GM06990 (cell line): Measurements from ENCODE around the gene MAML3.

Source experiments
- DNase-seq: peaks from one replicate; pipeline ENCODE4 v3.0.0-alpha.2; 2011; ENCODE audit not compliant: insufficient read length; ENCODE audit errors: extremely low read depth
- H3K27me3 ChIP-seq: replicated peaks from 2 replicates; pipeline ENCODE4 v1.6.0; 2011; ENCODE audit warnings: low read length; ENCODE audit not compliant: control insufficient read depth, insufficient read depth
- H3K36me3 ChIP-seq: 2 replicates; pipeline ENCODE4 v1.5.1; 2011; ENCODE audit warnings: low read length; ENCODE audit not compliant: control insufficient read depth, insufficient read depth
- H3K4me3 ChIP-seq: replicated peaks from 2 replicates; pipeline ENCODE4 v1.5.1; 2011; ENCODE audit warnings: low read depth, mild to moderate bottlenecking, control low read depth, low read length
- CTCF ChIP-seq: IDR thresholded peaks from 2 replicates; pipeline ENCODE4 v1.5.1; 2011; ENCODE audit warnings: low read length, control low read depth, mild to moderate bottlenecking, inconsistent platforms; ENCODE audit not compliant: insufficient read depth, poor library complexity, severe bottlenecking

The MAML3 gene

GRCh38 chr4:140180577-140180976 lies 26.6 kb upstream of the MAML3 start:
- no peak overlapping the region for H3K4me3 ChIP-seq
- DNase-seq: no peak
- no peaks in the 10 kb centered on the region for H3K36me3 ChIP-seq
- TF ChIP-seq CTCF: no peak
- H3K27me3 ChIP-seq: no peaks in the 10 kb centered on the region

- Histone ChIP-seq H3K27me3 (no peaks in the 10 kb centered on the region), H3K4me3 (no peak overlapping the region), H3K36me3 (no peaks in the 10 kb centered on the region)
- TF ChIP-seq CTCF: no peak
- DNase-seq: no peak
These were observed 22.8 kb upstream of the MAML3 start for GRCh38 chr4:140176735-140177134.

- Histone ChIP-seq H3K27me3 (no peaks in the 10 kb centered on the region), H3K36me3 (no peaks in the 10 kb centered on the region), H3K4me3 (no peak overlapping the region)
- no peak for DNase-seq
- no peak for TF ChIP-seq CTCF
These were observed 20.6 kb upstream of the MAML3 start for GRCh38 chr4:140174543-140174942.

GRCh38 chr4:140172960-140173359 lies 19.0 kb upstream of the MAML3 start:
- no peaks in the 10 kb centered on the region for H3K36me3 ChIP-seq
- no peaks in the 10 kb centered on the region for H3K27me3 ChIP-seq
- TF ChIP-seq CTCF: no peak
- DNase-seq: no peak
- no peak overlapping the region for H3K4me3 ChIP-seq

GRCh38 chr4:140170299-140170698 lies 16.3 kb upstream of the MAML3 start:
- Histone ChIP-seq H3K27me3 (no peaks in the 10 kb centered on the region), H3K36me3 (no peaks in the 10 kb centered on the region), H3K4me3 (no peak overlapping the region)
- no peak for DNase-seq
- TF ChIP-seq CTCF: no peak

- no peak for DNase-seq
- no peak for TF ChIP-seq CTCF
- Histone ChIP-seq H3K36me3 (no peaks in the 10 kb centered on the region), H3K4me3 (no peak overlapping the region), H3K27me3 (no peaks in the 10 kb centered on the region)
These were observed 15.0 kb upstream of the MAML3 start for GRCh38 chr4:140168936-140169335.
